HG03103 (cell line): ENCODE data around the gene FKBP4.
A peak's percentile ranks its signal among the peaks of the same experiment; 100 is the strongest.

Experiments
- ATAC-seq: cut with Tn5 transposase; IDR thresholded peaks from one replicate; pipeline ENCODE4 v1.9.1; 2021; ENCODE audit warnings: low read depth; ENCODE audit not compliant: unreplicated experiment

FKBP4 gene

DNA sequence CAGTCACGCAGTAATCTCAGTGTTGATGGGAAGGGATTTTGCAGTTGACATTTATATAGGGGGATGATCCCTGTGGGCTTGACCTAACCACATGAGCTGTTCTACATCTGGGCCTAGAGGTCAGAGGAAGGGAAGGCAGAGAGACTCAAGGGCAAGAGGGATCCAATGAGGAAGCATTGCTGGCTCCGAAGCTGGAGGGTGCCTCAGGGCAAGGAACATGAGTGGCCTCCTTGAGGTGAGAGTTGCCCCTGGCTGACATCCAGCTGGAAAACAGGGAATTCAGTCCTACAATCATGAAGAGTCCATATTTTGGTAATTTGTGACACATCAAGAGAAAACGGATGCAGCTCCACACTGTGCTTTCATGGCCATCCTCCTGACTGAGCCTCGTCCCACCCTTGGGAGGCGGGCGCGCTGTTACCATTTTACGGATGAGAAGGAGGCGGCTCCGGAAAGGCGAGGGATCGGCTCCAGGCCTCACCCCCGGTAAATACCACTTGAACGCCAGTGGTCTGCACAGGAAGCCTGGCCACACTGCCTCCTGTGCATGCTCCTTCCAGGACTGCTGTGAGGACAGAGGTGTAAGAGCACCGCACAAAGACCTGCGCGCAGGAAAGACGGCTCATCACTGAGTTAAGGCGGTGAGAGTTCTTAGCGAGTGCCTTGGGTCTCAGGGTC, 18.5 kb upstream of the FKBP4 start:
- ATAC-seq = no peak

GRCh38 chr12:2779281-2779680, 15.5 kb upstream of the FKBP4 start:
- no peak for ATAC-seq

- ATAC-seq = no peak
Observed at GRCh38 chr12:2783936-2784600, 10.7 kb upstream of the FKBP4 start.

DNA sequence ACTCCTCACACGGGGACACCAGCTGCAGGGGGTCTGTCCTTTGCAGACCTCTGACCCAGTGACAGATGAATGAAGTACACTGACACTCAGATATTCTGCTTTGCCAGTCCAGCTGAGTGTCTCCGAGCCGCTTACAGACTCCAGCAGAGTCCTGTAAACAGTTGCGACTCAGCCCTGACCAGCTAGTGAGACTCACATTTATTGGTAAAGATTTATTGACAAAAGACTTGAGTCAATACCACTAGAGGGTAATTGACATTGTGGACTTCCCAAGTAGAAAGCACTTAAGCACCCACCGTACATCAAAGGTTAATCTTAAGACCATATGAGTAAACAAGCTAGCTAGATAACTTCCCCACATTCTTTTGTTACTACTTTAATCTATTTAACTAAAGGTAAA, 9.8 kb upstream of the FKBP4 start:
- no peak for ATAC-seq

GRCh38 chr12:2791089-2791488, 3.7 kb upstream of the FKBP4 start:
- no peak for ATAC-seq

DNA sequence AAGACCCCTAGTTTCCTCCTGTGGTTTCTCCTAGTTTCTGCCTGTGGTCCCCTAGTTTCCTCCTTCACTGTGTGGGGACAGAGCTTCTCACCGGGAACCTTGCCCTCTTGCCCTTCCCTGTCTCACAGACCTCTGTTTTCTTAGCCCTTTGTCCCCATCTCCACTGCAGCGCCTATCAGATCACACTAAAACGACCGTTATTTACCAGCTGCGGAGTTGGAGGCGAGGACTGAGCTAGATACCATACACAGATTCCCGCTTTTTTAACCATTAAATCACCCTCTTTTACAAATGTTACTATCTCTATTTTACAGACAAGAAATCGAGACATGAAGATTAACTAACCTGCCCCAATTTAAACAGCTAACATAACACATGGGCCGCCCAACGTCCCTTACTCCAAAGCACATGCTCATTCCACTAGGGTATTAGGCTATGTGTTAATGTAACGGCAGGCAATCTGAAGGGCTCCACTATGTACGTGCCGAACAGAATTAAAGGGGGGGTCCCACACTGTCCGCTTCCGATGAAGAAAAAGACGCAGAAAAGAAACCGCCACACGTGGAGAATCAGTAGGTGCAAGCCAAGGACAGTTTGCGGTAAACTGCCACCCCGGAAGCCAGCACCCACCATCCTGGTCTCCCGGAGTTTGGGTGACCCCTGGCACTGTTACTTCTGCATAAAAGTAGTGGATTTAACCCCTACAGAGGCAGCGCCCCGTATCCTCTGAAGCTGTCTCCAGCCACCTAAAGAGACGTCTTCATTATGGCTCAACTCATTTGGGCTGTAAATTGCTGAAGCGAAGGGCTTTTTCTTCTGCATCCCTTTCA, 1.9 kb upstream of the FKBP4 start:
- ATAC-seq = no peak

- ATAC-seq = no peak
Observed at GRCh38 chr12:2793561-2793960, 1.2 kb upstream of the FKBP4 start.

- ATAC-seq = no peak
Observed at GRCh38 chr12:2794191-2794735, 507 bp upstream of the FKBP4 start.

- ATAC-seq = peak; percentile 56
Observed at GRCh38 chr12:2795291-2796186, 769 bp downstream of the FKBP4 start.

DNA sequence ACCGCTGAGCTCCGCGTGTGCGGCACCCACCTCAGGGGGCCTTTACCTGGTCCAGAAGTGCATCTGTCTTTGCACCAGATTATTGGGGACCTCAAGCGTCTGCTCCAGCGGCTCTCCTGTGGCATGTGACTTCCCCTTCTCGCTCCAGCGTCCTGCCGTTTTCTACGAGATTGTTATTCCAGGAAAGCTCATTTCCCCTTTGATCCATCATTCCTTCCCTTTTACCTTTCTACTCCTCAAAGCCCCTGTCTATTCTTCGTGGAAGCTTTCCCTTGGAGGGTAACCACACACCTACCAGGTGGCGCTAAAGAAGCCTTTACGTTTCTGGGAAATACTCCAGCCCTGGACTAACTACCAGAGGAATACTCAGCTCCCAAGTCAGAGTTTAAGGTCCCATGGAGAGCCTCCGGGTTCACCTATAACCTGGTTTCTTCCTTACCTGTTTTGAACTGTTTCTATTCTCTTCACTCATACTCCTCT, 1.5 kb downstream of the FKBP4 start:
- no peak for ATAC-seq

DNA sequence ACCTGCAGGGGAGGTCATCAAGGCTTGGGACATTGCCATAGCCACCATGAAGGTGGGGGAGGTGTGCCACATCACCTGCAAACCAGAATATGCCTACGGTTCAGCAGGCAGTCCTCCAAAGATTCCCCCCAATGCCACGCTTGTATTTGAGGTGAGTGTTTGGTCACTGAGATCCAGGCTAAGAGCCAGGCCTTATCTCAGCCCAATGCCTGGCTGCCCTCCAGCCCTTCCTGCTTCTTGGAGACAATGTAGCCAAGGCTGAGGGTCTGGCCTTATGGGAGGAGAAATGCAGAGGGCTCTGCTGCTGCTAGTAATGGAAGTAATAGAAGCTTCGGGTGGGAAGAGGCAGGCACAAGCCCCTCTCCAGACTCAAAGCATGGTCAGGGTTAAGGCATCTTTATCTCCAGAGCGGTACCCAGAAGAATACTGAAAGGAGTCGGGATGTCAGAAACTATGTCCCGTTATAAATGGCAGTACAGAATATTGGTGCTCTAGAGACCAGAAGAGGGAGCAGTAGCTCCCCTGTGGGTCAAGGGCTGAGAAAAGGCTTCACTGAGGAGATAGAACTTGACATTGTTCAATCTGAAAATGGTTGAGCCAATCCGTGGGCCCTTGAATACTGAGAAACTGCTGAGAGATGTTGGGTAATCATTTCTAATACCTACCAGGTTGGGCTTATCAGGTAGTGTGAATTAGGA, 3.1 kb downstream of the FKBP4 start:
- no peak for ATAC-seq

DNA sequence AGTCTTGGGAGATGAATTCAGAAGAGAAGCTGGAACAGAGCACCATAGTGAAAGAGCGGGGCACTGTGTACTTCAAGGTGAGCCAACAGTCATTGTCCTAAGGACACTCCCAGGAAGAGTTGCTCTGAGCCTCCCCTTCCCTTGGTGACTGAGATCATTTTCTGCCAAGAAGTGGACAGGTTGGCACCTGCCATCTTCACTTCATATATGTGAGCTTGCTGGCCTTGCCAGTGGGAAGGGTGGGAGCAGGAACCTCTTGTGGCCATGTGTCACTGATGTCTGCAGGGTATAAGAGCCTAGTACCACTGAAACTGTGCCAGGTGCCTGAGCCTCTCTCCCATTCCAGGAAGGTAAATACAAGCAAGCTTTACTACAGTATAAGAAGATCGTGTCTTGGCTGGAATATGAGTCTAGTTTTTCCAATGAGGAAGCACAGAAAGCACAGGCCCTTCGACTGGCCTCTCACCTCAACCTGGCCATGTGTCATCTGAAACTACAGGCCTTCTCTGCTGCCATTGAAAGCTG, 5.3 kb downstream of the FKBP4 start:
- ATAC-seq = no peak

DNA sequence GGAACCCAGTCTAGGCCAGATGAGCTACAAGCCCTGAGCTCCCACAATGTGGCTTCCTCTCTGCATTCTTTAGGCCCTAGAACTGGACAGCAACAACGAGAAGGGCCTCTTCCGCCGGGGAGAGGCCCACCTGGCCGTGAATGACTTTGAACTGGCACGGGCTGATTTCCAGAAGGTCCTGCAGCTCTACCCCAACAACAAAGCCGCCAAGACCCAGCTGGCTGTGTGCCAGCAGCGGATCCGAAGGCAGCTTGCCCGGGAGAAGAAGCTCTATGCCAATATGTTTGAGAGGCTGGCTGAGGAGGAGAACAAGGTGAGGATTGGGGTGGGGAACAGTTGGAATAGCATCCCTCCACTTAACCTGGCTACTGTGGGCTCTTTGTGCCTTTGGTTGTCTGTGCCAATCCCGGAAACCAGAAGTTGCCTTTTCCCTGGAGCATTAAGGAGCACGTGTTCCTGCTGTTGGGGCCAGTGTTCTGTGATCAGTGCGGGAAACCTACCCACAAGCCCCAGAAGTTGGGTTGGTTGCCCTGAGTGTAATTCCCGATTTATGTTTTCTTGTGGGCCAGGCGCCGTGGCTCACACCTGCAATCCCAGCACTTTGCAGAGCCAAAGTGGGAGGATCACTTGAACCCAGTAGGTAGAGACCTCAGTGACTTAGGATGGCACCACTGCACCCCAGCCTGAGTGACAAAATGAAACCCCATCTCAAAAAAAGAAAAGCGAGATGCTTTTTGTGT, 6.4 kb downstream of the FKBP4 start:
- no peak for ATAC-seq

DNA sequence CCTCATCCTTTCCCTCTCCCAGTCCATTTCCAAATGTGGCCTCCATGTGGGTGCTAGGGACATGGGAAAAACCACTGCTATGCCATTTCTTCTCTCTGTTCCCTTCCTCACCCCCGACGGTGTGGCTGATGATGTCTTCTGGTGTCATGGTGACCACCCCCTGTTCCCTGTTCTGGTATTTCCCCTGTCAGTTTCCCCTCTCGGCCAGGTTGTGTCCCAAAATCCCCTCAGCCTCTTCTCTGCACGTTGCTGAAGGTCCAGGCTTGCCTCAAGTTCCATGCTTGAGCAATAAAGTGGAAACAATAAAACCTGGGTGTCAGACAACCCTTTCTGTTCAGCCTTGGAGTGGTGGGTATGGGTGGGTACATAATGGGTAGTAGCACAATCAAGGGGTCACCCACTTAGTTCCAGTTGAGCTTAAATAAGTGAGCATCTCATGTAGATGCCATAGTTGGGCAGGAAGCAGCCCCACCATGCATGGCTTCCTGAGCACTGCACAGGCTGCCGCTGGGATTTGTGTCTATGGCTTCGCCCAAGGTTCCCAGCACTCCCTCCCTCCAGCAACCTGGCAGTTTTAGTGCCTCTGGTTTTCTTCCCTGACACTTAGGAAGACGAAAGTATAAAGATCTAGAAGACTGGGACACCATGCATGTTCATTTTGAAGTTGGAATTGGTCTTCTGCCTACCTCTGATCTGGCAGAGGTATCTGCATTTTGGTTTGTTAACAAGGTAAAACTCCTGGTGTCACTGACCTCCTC, 9.0 kb downstream of the FKBP4 start:
- no peak for ATAC-seq

DNA sequence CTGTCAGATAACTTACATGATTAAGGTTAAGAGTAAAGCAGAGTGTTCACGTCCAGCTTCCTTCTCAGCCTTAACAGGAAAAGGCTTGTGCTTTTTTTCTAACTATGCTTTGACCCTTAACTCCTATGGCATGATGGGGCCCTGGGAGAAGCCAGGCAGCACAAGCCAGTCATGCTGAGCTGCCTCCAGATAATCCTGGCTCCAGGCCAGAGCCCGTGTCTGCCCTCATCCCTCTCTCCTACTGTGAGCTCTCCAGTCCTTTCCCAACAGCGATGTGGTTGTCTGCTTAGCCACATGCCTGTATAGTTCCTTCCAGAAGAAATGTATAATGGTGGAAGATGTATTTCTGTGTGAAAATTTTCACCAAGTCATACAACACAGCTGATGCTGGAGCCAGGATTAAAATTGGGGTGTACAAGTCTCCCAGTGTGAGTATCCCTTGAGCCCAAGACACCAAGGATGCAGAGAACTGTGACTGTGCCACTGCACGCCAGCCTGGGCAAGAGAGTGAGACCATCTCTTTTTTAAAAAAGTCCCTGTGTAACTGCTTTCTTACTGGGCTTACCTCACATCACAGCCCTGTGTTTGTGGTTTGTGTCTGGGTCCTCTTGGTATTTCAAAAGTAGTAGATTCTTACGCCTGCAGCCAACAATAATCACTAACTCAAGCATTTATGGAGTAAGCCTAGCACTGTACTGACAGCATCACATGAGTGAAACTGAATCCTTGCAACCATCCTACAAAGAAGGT, 9.8 kb downstream of the FKBP4 start:
- ATAC-seq = no peak

- no peak for ATAC-seq
Observed at GRCh38 chr12:2805143-2805520, 10.4 kb downstream of the FKBP4 start.

GRCh38 chr12:2806700-2807099, 11.9 kb downstream of the FKBP4 start:
- ATAC-seq = no peak
